HG02763 (cell line): ENCODE results near the gene CELF2.
"Not testable (repeated sequence)": the region's sequence is repeated elsewhere in the genome, so short reads cannot be mapped to it uniquely, and the experiment has no call there.

Experiments used
- ATAC-seq: cut with Tn5 transposase; IDR thresholded peaks from one replicate; pipeline ENCODE4 v1.9.1; 2021; ENCODE audit warnings: mild to moderate bottlenecking, moderate library complexity; ENCODE audit not compliant: unreplicated experiment

Gene CELF2

DNA sequence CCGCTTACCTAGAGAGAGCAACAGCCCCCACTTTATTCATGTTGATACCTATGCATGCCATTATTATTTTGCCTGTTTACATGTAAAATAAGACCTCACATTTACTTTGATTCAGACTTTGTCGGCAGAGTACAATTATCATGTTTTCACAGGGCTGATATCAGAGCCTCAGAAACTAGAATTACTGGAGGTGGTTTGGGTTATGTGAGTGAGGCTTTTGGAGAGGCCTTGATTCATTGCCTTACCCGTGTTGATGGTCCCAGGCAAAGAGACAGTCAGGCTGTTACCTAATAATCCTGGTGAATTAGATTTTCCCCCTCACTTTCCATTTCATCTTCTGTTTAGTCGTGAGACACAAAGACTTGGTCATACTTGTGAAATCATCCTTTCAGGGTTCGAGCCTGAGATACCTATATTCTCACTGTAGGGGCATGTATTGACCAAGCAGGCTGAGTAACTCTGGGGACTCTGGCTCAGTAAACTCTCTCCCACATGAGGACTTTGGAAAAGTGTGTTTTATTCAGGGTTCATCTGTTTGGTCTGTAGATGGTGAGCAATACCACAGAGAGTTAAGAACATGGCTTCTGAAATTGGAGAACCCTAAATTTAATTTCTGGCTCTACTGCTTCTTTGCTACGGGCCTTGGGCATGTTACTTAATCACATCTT lies 150.9 kb downstream of the CELF2 start:
- no peak for ATAC-seq

- no peak for ATAC-seq
These were observed 152.3 kb downstream of the CELF2 start for GRCh38 chr10:11169976-11170375.

DNA sequence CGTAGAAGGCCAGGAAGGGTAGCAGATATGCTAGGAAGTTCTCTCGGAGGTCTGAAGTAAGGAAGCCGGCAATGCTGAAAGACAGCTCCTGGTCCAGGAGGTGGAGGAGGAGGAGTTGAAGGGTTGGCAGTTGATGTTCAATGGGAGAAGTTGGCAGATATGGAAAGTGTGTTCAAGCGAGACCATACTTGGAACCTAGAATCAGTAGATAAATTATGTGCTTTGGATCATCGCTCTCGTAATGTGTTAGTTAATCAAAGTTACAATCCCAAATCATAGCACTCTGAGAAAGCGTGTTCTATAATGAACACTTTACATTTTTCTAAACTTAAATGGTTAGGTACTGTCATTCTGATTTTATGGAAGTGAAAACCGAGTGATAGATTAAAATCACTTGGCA lies 152.9 kb downstream of the CELF2 start:
- ATAC-seq = no peak

DNA sequence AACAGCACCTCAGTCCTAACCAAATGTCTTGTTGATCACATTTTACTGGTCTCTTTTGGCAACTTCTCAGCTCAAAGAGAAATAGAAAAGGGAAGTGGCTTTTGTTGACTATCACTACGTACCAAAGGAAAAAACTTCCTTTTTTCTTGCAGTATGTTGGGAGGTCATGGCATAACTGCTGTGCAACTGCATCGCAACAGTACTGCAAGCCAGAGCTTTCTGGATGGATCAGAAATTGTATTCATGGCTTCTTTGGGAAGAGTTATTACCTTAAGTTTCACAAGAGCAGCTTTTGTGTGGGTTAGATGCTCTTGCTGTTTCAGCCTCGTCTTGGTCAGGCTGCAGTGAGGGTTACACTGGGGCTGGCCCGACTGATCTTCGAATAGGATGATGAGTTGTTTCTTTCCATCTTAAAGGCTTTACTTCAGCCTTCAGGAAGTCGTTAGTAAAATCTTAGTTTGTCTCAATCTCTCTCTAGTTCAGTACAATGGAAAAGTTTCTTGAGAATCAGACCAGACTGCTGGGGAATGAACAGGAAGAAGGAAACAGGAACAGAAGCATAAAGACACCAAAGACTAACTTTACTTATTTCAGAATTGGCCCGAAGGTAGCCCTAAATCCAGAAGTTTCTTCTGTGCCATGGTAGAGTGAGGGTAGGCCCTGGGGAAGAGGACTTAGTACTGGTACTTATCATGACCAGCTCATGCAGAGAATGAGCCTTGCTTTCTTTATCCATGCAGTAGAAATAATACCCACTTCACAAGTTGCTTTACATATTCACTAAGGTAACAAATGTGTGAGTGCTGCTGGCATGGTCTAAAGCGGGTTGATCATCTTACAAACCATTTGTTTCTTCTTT lies 153.6 kb downstream of the CELF2 start:
- peak; percentile 43 for ATAC-seq

DNA sequence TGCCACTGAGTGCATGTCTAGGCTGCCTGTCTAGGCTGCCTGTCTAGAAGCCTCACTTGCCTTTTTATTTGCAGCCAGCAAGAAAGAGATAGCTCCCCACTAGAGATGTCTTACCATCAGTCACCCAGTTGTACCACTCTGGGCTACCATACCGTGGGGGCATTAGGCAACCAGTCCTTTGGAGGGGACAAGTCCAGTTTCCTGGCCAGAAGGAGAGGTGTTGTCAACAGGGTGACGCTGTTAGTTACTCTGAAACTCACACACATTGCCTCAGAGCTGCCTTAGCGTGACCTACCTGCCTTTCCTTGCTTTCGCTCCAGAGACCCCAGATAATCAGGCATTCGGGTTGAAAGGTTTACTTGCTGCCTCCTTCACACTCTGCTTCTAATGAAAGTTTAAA lies 155.4 kb downstream of the CELF2 start:
- no peak for ATAC-seq

- ATAC-seq = peak; percentile 32
These were observed 158.2 kb downstream of the CELF2 start for GRCh38 chr10:11175823-11176243.

GRCh38 chr10:11176746-11177145 lies 159.1 kb downstream of the CELF2 start:
- ATAC-seq = no peak

DNA sequence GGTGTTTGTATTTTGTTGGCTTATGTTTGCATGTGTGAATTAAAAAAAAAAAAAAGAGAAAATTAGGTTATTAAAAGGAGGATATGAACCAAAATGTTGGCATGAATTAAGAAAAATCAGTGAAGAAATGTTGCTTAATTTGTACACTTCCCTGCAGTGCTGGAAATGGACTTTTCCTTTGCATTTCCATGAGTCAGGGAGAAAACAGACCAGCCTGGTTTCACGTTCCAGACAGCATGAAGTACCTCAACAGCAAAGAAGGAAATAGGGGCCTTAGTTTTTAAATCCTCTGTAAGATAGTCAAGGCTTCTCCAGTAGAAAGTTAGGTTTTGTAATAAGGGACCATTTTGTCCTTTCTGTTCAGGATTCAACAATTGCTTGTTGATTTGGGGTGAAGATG lies 159.7 kb downstream of the CELF2 start:
- ATAC-seq = no peak

GRCh38 chr10:11177926-11178471 lies 160.3 kb downstream of the CELF2 start:
- ATAC-seq = no peak

DNA sequence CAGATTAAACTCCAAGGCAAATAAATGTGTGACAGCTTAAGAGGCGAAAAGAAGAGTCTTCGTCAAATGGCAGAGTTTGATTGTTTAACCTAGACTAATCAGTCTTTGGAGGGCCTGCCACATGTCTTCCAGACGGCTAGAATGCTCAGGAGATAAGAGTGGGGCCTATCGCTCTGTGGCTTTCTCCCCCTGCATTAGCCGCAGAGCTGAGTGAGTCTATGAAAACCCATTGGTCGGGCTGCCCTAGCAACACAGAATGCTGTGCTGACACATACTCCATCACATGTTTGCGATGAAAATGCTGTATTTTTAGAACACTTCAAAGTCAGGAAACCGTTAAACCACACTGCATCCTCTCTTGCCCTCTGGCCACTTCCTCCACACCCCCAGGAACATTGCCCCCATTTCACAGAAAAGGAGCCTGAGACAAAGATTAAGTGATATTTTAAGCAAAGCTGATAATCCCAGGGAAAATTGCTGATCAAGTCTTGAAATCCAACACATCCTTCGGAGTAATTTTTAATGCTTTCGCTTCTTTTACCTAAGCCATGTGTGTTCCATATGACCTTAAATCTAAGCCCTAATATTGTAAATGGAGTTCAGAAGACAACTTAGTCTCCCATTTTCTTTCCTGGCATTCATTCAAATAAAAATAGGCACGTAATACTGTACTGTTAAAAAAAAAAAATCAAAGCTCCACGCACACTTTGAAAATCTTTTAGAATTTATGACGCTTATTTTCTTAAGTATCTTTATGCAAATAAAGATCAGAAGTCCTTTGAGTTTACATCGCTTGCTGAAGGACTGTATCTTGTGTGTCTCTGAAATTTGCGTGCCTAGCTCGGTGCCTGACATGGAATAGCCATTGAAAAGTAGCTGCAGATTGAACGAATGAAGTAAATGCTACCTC lies 161.2 kb downstream of the CELF2 start:
- ATAC-seq = peak; percentile 80

DNA sequence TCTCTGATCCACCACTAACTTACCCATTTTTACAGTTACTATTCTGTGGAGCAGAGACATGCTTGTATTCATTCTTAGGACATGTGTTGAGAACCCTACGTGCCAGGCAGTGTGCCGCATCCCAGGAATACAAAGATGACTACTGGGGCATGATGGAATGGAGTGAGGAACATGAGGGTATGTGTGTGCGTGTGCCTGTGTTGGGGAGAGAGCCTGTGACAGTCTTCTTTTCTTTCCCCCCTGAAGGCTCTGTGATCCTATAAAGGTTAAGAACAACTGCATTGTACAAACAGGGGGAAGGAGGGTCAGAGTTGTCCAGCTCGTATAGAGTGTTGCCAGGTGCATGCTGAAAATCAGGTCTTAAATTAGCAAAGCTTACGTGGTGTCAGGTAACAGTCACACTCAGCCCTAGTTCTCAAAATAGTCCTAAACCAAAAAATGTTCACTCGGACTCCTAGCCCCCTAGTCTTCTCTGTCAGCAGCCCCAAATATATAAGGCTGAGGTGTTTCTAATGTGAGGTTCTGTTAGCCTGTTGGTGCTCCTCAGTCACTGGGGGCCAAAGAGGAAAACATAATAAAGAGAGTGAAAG lies 161.9 kb downstream of the CELF2 start:
- no peak for ATAC-seq

- no peak for ATAC-seq
These were observed 162.6 kb downstream of the CELF2 start for GRCh38 chr10:11180228-11180627.

- ATAC-seq = no peak
These were observed 164.3 kb downstream of the CELF2 start for GRCh38 chr10:11181978-11182377.

- ATAC-seq = no peak
These were observed 165.3 kb downstream of the CELF2 start for GRCh38 chr10:11183015-11183414.

DNA sequence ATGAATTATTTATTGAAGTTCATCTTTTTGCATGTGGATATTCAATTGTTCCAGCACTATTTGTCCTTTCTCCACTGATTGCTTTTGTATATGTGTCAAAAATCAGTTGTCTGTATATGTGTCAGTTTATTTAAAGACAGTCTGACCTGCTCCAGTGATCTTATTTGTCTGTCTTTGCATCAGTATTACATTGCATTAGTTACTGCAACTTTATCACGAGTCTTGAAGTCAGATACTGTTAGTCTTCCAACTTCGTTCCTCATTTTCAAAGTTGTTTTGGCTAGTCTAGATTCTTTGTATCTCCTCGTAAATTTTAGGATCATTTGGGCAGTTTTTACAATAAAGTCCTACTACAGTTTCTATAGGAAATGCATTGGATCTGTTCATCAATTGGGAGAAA lies 166.4 kb downstream of the CELF2 start:
- no peak for ATAC-seq

DNA sequence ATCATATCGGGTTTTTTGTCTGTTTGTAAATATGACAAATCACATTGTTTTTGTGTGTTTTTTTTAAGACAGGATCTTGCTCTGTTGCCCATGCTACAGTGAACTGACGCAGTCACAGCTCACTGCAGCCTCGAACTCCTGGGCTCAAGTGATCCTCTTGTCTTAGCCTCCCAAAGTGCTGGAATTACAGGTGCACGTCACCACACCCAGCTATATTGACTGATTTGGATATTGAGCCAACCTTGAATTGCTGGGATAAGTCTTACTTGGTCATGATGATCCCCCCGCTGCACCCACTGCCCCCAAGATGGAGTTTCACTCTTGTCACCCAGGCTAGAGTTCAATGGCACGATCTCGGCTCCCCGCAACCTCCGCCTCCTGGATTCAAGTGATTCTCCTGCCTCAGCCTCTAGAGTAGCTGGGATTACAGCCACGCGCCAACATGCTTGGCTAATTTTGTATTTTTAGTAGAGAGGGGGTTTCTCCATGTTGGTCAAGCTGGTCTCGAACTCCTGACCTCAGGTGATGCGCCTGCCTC lies 167.5 kb downstream of the CELF2 start:
- ATAC-seq = not testable (repeated sequence)

DNA sequence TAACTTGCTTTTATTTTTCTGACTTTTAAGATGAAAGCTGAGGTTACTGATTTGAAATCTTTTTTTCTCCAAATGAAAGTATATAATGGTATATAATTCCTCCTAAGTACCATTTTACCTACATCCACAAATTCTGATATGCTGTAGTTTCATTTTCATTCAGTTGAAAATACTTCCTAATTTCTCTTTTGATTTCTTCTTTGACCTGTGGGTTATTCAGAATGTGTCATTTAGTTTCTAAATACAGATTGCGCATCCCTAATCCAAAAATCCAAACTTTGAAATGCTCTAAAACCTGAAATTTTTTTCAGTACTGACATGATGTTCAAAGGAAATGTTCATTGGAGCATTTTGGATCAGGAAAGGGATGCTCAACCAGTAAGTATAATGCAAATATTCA lies 168.7 kb downstream of the CELF2 start:
- no peak for ATAC-seq

GRCh38 chr10:11189582-11190376 lies 172.1 kb downstream of the CELF2 start:
- no peak for ATAC-seq

DNA sequence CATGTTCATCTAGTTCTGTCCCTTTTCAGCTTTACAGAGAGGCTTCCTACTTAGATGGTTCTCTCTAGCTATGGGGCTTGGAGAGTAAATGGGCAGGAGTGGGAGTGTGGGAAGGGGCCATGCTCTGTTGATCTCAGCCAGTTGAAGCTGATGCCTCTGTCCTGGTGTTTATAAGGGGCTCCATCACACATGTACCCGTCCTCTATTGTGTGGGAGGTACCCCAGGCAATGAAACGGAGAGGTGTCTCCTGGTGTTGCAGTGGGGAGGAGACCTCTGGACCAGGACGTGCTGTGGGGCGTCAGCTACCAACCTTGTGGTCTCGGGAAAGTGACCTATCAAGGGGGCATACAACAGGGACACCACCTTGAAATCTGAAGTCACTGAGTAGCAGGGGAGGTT lies 173.5 kb downstream of the CELF2 start:
- no peak for ATAC-seq

DNA sequence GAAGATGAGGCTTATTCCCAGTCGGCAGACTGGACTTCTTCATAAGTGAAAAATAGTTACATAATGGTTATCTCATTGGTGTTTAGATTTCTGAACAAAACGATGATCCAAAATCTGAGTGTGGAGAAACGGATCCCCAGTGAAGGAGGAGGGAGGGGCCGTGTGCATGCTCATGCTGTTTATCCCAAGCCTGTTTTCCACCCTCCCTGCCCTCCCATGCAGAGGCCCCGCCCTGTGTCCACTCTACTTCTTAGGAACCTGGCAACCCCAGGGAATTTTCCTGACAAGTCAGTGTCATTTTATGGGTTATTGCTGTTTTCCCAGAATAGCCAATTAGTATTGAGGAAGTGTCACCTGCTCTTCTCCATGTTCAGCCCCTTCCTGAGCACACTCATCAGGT lies 174.0 kb downstream of the CELF2 start:
- no peak for ATAC-seq
